ENCODE measurements around the gene ANKMY1.

The ANKMY1 gene

DNA sequence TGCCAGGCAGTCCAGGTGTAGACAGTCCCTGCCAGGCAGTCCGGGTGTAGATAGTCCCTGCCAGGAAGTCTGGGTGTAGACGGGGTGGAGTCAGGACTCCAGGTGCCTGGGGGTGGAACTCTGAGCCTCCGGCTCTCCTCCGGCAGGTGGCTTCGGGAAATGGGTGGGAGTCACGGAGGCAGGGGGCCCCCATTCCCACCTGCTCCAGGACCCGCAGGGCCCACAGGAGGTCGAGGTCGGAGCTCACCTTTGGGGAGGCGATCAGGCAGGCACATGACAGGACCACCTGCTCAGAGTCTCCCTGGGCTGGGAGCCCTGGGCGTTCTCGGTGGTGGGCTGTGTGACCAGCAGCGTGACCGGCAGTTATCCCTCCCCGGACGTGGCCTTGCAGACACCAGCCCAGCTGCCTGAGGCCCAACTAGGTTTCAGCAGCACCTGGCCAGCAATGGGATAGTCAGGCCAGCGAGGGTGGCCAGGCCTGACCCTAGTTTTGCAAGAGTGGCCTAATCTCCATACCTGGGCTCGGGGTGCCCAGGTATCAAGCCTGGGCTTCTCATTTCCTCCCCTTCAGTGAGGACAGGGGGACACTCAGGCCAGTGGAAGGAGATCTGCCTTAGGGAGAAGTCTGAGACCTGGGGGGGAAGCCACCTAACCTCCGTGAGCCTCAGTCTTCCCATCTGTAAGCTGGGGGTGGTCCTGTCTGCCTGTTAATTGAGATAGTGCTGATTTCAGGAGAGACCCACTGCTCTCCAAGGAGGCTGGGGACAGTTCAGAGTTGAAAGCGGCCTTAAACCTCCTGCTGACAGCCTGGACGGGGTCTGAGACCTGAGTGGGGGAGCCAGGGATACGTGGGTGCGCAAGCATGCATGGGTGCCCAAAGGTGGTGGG is 109.2 kb downstream of the ANKMY1 start:
- H3K27ac ChIP-seq (ENCODE audit: low read length) = no peak overlapping the region
- no peaks in the 10 kb centered on the region for H3K79me2 ChIP-seq (ENCODE audit: low read length)
- H3K9me3 ChIP-seq (ENCODE audit: insufficient read depth, low read length) = no peaks in the 10 kb centered on the region
- no peaks in the 10 kb centered on the region for H3K36me3 ChIP-seq (replicated peaks; ENCODE audit: low read depth, low read length)
- H3K4me1 ChIP-seq (ENCODE audit: low read length) = no peaks in the 10 kb centered on the region
- H3K27me3 ChIP-seq (ENCODE audit: low read depth, low read length) = no peaks in the 10 kb centered on the region
- no peak overlapping the region for H3K4me2 ChIP-seq (ENCODE audit: low read length)
- no peak overlapping the region for H3K4me3 ChIP-seq (ENCODE audit: low read length)
- no peaks in the 10 kb centered on the region for H4K20me1 ChIP-seq (ENCODE audit: insufficient read depth, low read length)
- TF ChIP-seq CTCF (IDR thresholded peaks at IDR 0.05; ENCODE audit: low read depth, low read length) = no peak
- no peak for TF ChIP-seq EZH2phosphoT487 (IDR thresholded peaks at IDR 0.05; ENCODE audit: low read depth)
- H3K9ac ChIP-seq (ENCODE audit: low read length) = no peak overlapping the region
- no peak overlapping the region for H2AFZ ChIP-seq (ENCODE audit: low read depth, low read length)

DNA sequence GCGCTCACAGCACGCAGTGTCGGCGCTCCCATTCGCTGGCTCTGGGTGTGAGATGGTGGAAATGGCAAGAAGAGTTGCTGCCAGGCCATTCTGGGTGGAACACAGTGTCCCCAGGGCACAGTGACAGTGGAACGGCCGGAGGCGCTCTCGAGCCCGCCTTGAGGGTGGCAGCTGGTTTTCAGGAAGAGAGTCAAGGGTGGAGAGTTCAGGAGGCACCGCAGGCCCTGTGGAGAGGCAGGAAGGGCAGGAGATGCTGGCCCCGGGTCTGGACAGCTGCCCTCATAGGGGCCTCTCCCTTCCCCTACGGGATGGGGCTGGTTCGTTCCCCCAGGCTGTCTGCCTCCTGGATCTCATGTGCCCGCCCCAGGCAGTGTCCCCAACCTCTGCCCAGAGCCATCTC is 109.9 kb downstream of the ANKMY1 start:
- no peaks in the 10 kb centered on the region for H3K36me3 ChIP-seq (replicated peaks; ENCODE audit: low read depth, low read length)
- TF ChIP-seq CTCF (IDR thresholded peaks at IDR 0.05; ENCODE audit: low read depth, low read length) (no peak), EZH2phosphoT487 (IDR thresholded peaks at IDR 0.05; ENCODE audit: low read depth) (no peak)
- no peak overlapping the region for H3K9ac ChIP-seq (ENCODE audit: low read length)
- no peak overlapping the region for H3K4me2 ChIP-seq (ENCODE audit: low read length)
- no peak overlapping the region for H3K4me3 ChIP-seq (ENCODE audit: low read length)
- no peaks in the 10 kb centered on the region for H4K20me1 ChIP-seq (ENCODE audit: insufficient read depth, low read length)
- no peak overlapping the region for H3K27ac ChIP-seq (ENCODE audit: low read length)
- H2AFZ ChIP-seq (ENCODE audit: low read depth, low read length) = no peak overlapping the region
- no peaks in the 10 kb centered on the region for H3K4me1 ChIP-seq (ENCODE audit: low read length)
- no peaks in the 10 kb centered on the region for H3K27me3 ChIP-seq (ENCODE audit: low read depth, low read length)
- H3K9me3 ChIP-seq (ENCODE audit: insufficient read depth, low read length) = no peaks in the 10 kb centered on the region
- no peaks in the 10 kb centered on the region for H3K79me2 ChIP-seq (ENCODE audit: low read length)

- no peak overlapping the region for H3K9ac ChIP-seq (ENCODE audit: low read length)
- H3K27me3 ChIP-seq (ENCODE audit: low read depth, low read length) = no peaks in the 10 kb centered on the region
- H3K4me2 ChIP-seq (ENCODE audit: low read length) = no peak overlapping the region
- H4K20me1 ChIP-seq (ENCODE audit: insufficient read depth, low read length) = no peaks in the 10 kb centered on the region
- H3K36me3 ChIP-seq (replicated peaks; ENCODE audit: low read depth, low read length) = no peaks in the 10 kb centered on the region
- no peaks in the 10 kb centered on the region for H3K79me2 ChIP-seq (ENCODE audit: low read length)
- no peak for TF ChIP-seq CTCF (IDR thresholded peaks at IDR 0.05; ENCODE audit: low read depth, low read length)
- no peak for TF ChIP-seq EZH2phosphoT487 (IDR thresholded peaks at IDR 0.05; ENCODE audit: low read depth)
- no peaks in the 10 kb centered on the region for H3K4me1 ChIP-seq (ENCODE audit: low read length)
- H2AFZ ChIP-seq (ENCODE audit: low read depth, low read length) = no peak overlapping the region
- H3K4me3 ChIP-seq (ENCODE audit: low read length) = no peak overlapping the region
- H3K27ac ChIP-seq (ENCODE audit: low read length) = no peak overlapping the region
- H3K9me3 ChIP-seq (ENCODE audit: insufficient read depth, low read length) = no peaks in the 10 kb centered on the region
Measured at GRCh38 chr2:240447331-240447730, 110.5 kb downstream of the ANKMY1 start.

GRCh38 chr2:240446664-240447175 is 111.1 kb downstream of the ANKMY1 start:
- Histone ChIP-seq H2AFZ (ENCODE audit: low read depth, low read length) (no peak overlapping the region), H3K9me3 (ENCODE audit: insufficient read depth, low read length) (no peaks in the 10 kb centered on the region), H4K20me1 (ENCODE audit: insufficient read depth, low read length) (no peaks in the 10 kb centered on the region), H3K9ac (ENCODE audit: low read length) (no peak overlapping the region), H3K4me1 (ENCODE audit: low read length) (no peaks in the 10 kb centered on the region), H3K27me3 (ENCODE audit: low read depth, low read length) (no peaks in the 10 kb centered on the region), H3K4me3 (ENCODE audit: low read length) (no peak overlapping the region), H3K27ac (ENCODE audit: low read length) (no peak overlapping the region), H3K79me2 (ENCODE audit: low read length) (no peaks in the 10 kb centered on the region), H3K4me2 (ENCODE audit: low read length) (no peak overlapping the region), H3K36me3 (replicated peaks; ENCODE audit: low read depth, low read length) (no peaks in the 10 kb centered on the region)
- no peak for TF ChIP-seq EZH2phosphoT487 (IDR thresholded peaks at IDR 0.05; ENCODE audit: low read depth)
- TF ChIP-seq CTCF (IDR thresholded peaks at IDR 0.05; ENCODE audit: low read depth, low read length) = no peak

Measured in OCI-LY3 (cell line).